ENCODE data around the gene PCDHB6. TPM values are rescaled to one million over a fixed set of nuclear protein-coding genes. Genes with fewer than 3 reads are reported as not detected.
"Not testable (repeated sequence)": the region's sequence is repeated elsewhere in the genome, so short reads cannot be mapped to it uniquely, and the experiment has no call there.

The PCDHB6 gene
- polyA plus RNA-seq, 2 of the 4 experiments (the other 2 are of a cell fraction) = 0.92 to 1.0 TPM

GRCh38 chr5:141186897-141187512 lies 37.1 kb downstream of the PCDHB6 start, which contains the start of gene PCDHB9:
Gene PCDHB9, plus strand, starts transcription at chr5:141187161. Its CDS starts 158 bp downstream, at chr5:141187319.
- peak in 1 of 2 experiments; percentile 15 for DNase-seq (ENCODE audit: low read depth in 1 of 2, low spot score in 1 of 2)
- 34% methylated on average over 9 of the region's 9 CpGs for WGBS (ENCODE audit: missing lambda C conversion rate)
- CTCF ChIA-PET = interaction anchor here (0.7 to 1.8 kb wide), 7 partner anchors 9 to 334 kb away, joined by 3 to 10 read pairs (median 3); partner anchors contain the start of gene PCDHB11
- no peak within 1 kb of the TSS for H3K4me3 ChIP-seq
- no peaks in the 10 kb centered on the region for H3K4me1 ChIP-seq
- H3K9me3 ChIP-seq = peaks cover 11% of the 10 kb centered on the region; the same call in 1 of the 3 replicates
- no peak for TF ChIP-seq EHF (CRISPR knock-in tag; IDR thresholded peaks at IDR 0.05)
- TF ChIP-seq RAD21 (conservative IDR thresholded peaks at IDR 0.05 in 1 of 2, IDR thresholded peaks at IDR 0.05 in 1 of 2) = peak in 1 of 2 experiments; percentile 13; a peak in 1 of 5 replicates
- FAIRE-seq = no peak
- no peak within 1 kb of the TSS for H3K4me2 ChIP-seq
- no peak within 1 kb of the TSS for H3K27ac ChIP-seq
- no peak for ATAC-seq
- POLR2A ChIA-PET = no interaction called here

- H3K4me2 ChIP-seq; ATAC-seq; FAIRE-seq; DNase-seq (ENCODE audit: low read depth in 1 of 2, low spot score in 1 of 2); POLR2A ChIA-PET; H3K4me1 ChIP-seq; H3K27ac ChIP-seq; CTCF ChIA-PET; H3K4me3 ChIP-seq: not testable (repeated sequence)
- peaks cover 10% of the 10 kb centered on the region; the same call in 1 of the 3 replicates for H3K9me3 ChIP-seq
- WGBS (ENCODE audit: missing lambda C conversion rate) = 60% methylated on average over 4 of the region's 37 CpGs
These were observed 38.8 kb downstream of the PCDHB6 start for GRCh38 chr5:141188682-141189081.

- ATAC-seq; CTCF ChIA-PET; H3K4me1 ChIP-seq; FAIRE-seq; H3K4me2 ChIP-seq; H3K4me3 ChIP-seq; POLR2A ChIA-PET; DNase-seq (ENCODE audit: low read depth in 1 of 2, low spot score in 1 of 2); H3K27ac ChIP-seq: not testable (repeated sequence)
- peaks cover 10% of the 10 kb centered on the region; the same call in 1 of the 3 replicates for H3K9me3 ChIP-seq
- WGBS (ENCODE audit: missing lambda C conversion rate) = 65% methylated on average over 23 of the region's 35 CpGs
These were observed 39.3 kb downstream of the PCDHB6 start for GRCh38 chr5:141189131-141189530.

- Histone ChIP-seq H3K27ac (no peak within 1 kb of the TSS), H3K4me3 (no peak within 1 kb of the TSS), H3K4me2 (no peak within 1 kb of the TSS), H3K9me3 (peaks cover 14% of the 10 kb centered on the region), H3K4me1 (no peaks in the 10 kb centered on the region)
- peak in 1 of 2 experiments; percentile 61; a peak in 3 of 6 replicates for ATAC-seq
- CTCF ChIA-PET = interaction anchor here (0.6 to 1.3 kb wide), 4 partner anchors 22 to 142 kb away, joined by 3 to 5 read pairs (median 3); partner anchors contain the start of genes PCDHB13, PCDHB2 and PCDHGA1
- WGBS (ENCODE audit: missing lambda C conversion rate) = 15% methylated on average over 10 of the region's 10 CpGs
- peak in 1 of 2 experiments; percentile 36 for DNase-seq (ENCODE audit: low read depth in 1 of 2, low spot score in 1 of 2)
- POLR2A ChIA-PET = no interaction called here
- FAIRE-seq = no peak
- TF ChIP-seq TP53 (CRISPR knock-in tag; IDR thresholded peaks at IDR 0.05) (no peak), RAD21 (conservative IDR thresholded peaks at IDR 0.05 in 1 of 2, IDR thresholded peaks at IDR 0.05 in 1 of 2) (peak in 1 of 2 experiments; percentile 49; a peak in 2 of 5 replicates)
These were observed 42.4 kb downstream of the PCDHB6 start, which contains the start of gene PCDHB10 for GRCh38 chr5:141192110-141192725. Gene PCDHB10, plus strand, starts transcription at chr5:141192353. Its CDS starts 200 bp downstream, at chr5:141192553.

- H3K9me3 ChIP-seq = peaks cover 18% of the 10 kb centered on the region
- DNase-seq (ENCODE audit: low read depth in 1 of 2, low spot score in 1 of 2); H3K27ac ChIP-seq; CTCF ChIA-PET; H3K4me3 ChIP-seq; H3K4me1 ChIP-seq; POLR2A ChIA-PET; ATAC-seq; H3K4me2 ChIP-seq; FAIRE-seq: not testable (repeated sequence)
- 87% methylated on average over 3 of the region's 37 CpGs for WGBS (ENCODE audit: missing lambda C conversion rate)
These were observed 44.5 kb downstream of the PCDHB6 start for GRCh38 chr5:141194332-141194731.

- 6% methylated on average over 3 of the region's 3 CpGs for WGBS (ENCODE audit: missing lambda C conversion rate)
- no peak overlapping the region for H3K4me2 ChIP-seq
- no peak for FAIRE-seq
- ATAC-seq = no peak
- ChIA-PET POLR2A (no interaction called here), CTCF (interaction anchor here (0.6 to 1.8 kb wide), 2 partner anchors 9 to 33 kb away, joined by 3 to 10 read pairs; partner anchors contain the start of gene PCDHB9)
- no peaks in the 10 kb centered on the region for H3K4me1 ChIP-seq
- no peak overlapping the region for H3K4me3 ChIP-seq
- DNase-seq (ENCODE audit: low read depth in 1 of 2, low spot score in 1 of 2) = no peak
- peaks cover 18% of the 10 kb centered on the region for H3K9me3 ChIP-seq
- H3K27ac ChIP-seq = no peak overlapping the region
- no peak for TF ChIP-seq HEYL (CRISPR knock-in tag; IDR thresholded peaks at IDR 0.05)
- TF ChIP-seq ESRRA (IDR thresholded peaks at IDR 0.05; ENCODE audit: borderline replicate concordance, low read length) = no peak
- TF ChIP-seq ZC3H11A (IDR thresholded peaks at IDR 0.05) = no peak
- TF ChIP-seq RARB (CRISPR knock-in tag; IDR thresholded peaks at IDR 0.05) = no peak
- no peak for TF ChIP-seq JUNB (IDR thresholded peaks at IDR 0.05)
- no peak for TF ChIP-seq NFE2L2 (conservative IDR thresholded peaks at IDR 0.05; ENCODE audit: low read length)
- TF ChIP-seq EP300 (IDR thresholded peaks at IDR 0.05) = no peak
- no peak for TF ChIP-seq HMGXB4 (CRISPR knock-in tag; IDR thresholded peaks at IDR 0.05; ENCODE audit: borderline replicate concordance)
- TF ChIP-seq REST (IDR thresholded peaks at IDR 0.05) = no peak
- TF ChIP-seq ATOH8 (CRISPR knock-in tag; IDR thresholded peaks at IDR 0.05; ENCODE audit: low read depth) = no peak
These were observed 46.5 kb downstream of the PCDHB6 start for GRCh38 chr5:141196363-141196762.
